IMR-90 (cell line): ENCODE measurements around the gene FADS6. TPM values are rescaled to one million over a fixed set of nuclear protein-coding genes. Genes with fewer than 3 reads are reported as not detected.

Experiments used
- ATAC-seq: fragments of 200-7000 bp; cut with Tn5 transposase; 2 replicates; pipeline ENCODE4 v1.9.1; 2020; ENCODE audit warnings: low read depth, mild to moderate bottlenecking, moderate library complexity
- BruUV-seq: library from RNA; stranded (reverse); fragments of 400-500 nt; replicated peaks from 2 replicates; lab custom pipeline; 2021; lab: Mats Ljungman, UMichigan
- CTCF ChIA-PET: fragments of 300-600 bp; formaldehyde crosslinking; extraction: SDS; loops from one replicate; lab custom pipeline; 2021; ENCODE audit warnings: antibody characterized with exemption; lab: Yijun Ruan, JAX
- POLR2A ChIA-PET: fragments of 300-600 bp; sonication (Branson Sonifier 250); formaldehyde crosslinking; loops from one replicate; lab custom pipeline; 2022; ENCODE audit warnings: antibody characterized with exemption; ENCODE audit not compliant: unreplicated experiment; lab: Charles Lee
- DNase-seq: peaks from one replicate; pipeline ENCODE4 v3.0.0; 2013
- H2AFZ ChIP-seq: replicated peaks from 2 replicates; pipeline ENCODE3; 2013; ENCODE audit warnings: low read length, mild to moderate bottlenecking; ENCODE audit not compliant: poor library complexity
- H2AK5ac ChIP-seq: 2 replicates; pipeline ENCODE4 v1.6.1; 2013; ENCODE audit warnings: low read depth, low read length, inconsistent platforms
- H2AK9ac ChIP-seq: replicated peaks from 2 replicates; pipeline ENCODE3; 2013; ENCODE audit warnings: mild to moderate bottlenecking, low read depth, low read length, moderate library complexity; ENCODE audit not compliant: poor library complexity
- H2BK120ac ChIP-seq: 2 replicates; pipeline ENCODE4 v1.6.1; 2013; ENCODE audit warnings: low read depth, low read length, inconsistent platforms
- H2BK15ac ChIP-seq: 3 replicates; pipeline ENCODE4 v1.6.1; 2013; ENCODE audit warnings: low read depth, low read length, inconsistent platforms
- H2BK20ac ChIP-seq: 2 replicates; pipeline ENCODE4 v1.6.1; 2013; ENCODE audit warnings: low read depth, mild to moderate bottlenecking, inconsistent platforms, low read length, moderate library complexity
- H2BK5ac ChIP-seq: 2 replicates; pipeline ENCODE4 v1.6.1; 2013; ENCODE audit warnings: mild to moderate bottlenecking, low read depth, low read length, inconsistent platforms; ENCODE audit not compliant: poor library complexity, severe bottlenecking
- H3K14ac ChIP-seq: replicated peaks from 2 replicates; pipeline ENCODE4 v1.6.1; 2013; ENCODE audit warnings: low read depth, low read length, inconsistent platforms
- H3K18ac ChIP-seq: 2 replicates; pipeline ENCODE4 v1.6.1; 2013; ENCODE audit warnings: low read depth, low read length, control low read depth
- H3K23ac ChIP-seq: 2 replicates; pipeline ENCODE4 v1.6.1; 2013; ENCODE audit warnings: low read depth, low read length, inconsistent platforms
- H3K27ac ChIP-seq: 2 replicates; pipeline ENCODE4 v1.5.1; 2013; ENCODE audit warnings: mild to moderate bottlenecking, control low read depth, low read length; ENCODE audit not compliant: insufficient read depth
- H3K27me3 ChIP-seq: 2 replicates; pipeline ENCODE4 v1.6.1; 2013; ENCODE audit warnings: low read length; ENCODE audit not compliant: control insufficient read depth, insufficient read depth
- H3K36me3 ChIP-seq: 2 replicates; pipeline ENCODE4 v1.6.1; 2013; ENCODE audit warnings: low read length, mixed read lengths; ENCODE audit not compliant: control insufficient read depth, insufficient read depth
- H3K4ac ChIP-seq: 2 replicates; pipeline ENCODE4 v1.6.1; 2013; ENCODE audit warnings: low read depth, low read length, inconsistent platforms
- H3K4me1 ChIP-seq: 2 replicates; pipeline ENCODE4 v1.6.1; 2013; ENCODE audit warnings: low read length, mixed read lengths; ENCODE audit not compliant: control insufficient read depth, insufficient read depth
- H3K4me2 ChIP-seq: 2 replicates; pipeline ENCODE4 v1.6.1; 2013; ENCODE audit warnings: low read depth, mild to moderate bottlenecking, control low read depth, low read length, moderate library complexity
- H3K4me3 ChIP-seq: 2 replicates; pipeline ENCODE4 v1.5.1; 2013; ENCODE audit warnings: low read depth, mild to moderate bottlenecking, control low read depth, low read length, moderate library complexity; ENCODE audit not compliant: insufficient read depth
- H3K56ac ChIP-seq: 2 replicates; pipeline ENCODE4 v1.6.1; 2013; ENCODE audit warnings: low read length, inconsistent platforms; ENCODE audit not compliant: insufficient read depth; ENCODE audit errors: extremely low read depth
- H3K79me1 ChIP-seq, 2 experiments: 2 replicates each; pipeline ENCODE4 v1.6.1; 2013; ENCODE audit warnings: low read length in 2 of 2, inconsistent platforms in 1 of 2, low read depth in 1 of 2
- H3K9ac ChIP-seq: 2 replicates; pipeline ENCODE4 v1.6.1; 2013; ENCODE audit warnings: low read depth, low read length, control low read depth
- H3K9me1 ChIP-seq: 2 replicates; pipeline ENCODE4 v1.6.1; 2013; ENCODE audit warnings: low read length, inconsistent platforms; ENCODE audit not compliant: insufficient read depth
- H3K9me3 ChIP-seq: 2 replicates; pipeline ENCODE4 v1.6.1; 2013; ENCODE audit warnings: low read length; ENCODE audit not compliant: control insufficient read depth, insufficient read depth
- H4K20me1 ChIP-seq: 2 replicates; pipeline ENCODE4 v1.6.1; 2013; ENCODE audit warnings: low read length, inconsistent platforms; ENCODE audit not compliant: insufficient read depth
- H4K5ac ChIP-seq: 2 replicates; pipeline ENCODE4 v1.6.1; 2013; ENCODE audit warnings: mild to moderate bottlenecking, low read depth, low read length, control low read depth
- H4K8ac ChIP-seq, 2 experiments: 2 replicates each; pipeline ENCODE4 v1.6.1; 2013; ENCODE audit warnings: low read depth in 2 of 2, low read length in 2 of 2, control low read depth in 1 of 2, inconsistent platforms in 1 of 2
- H4K91ac ChIP-seq: 2 replicates; pipeline ENCODE4 v1.6.1; 2013; ENCODE audit warnings: low read depth, low read length, inconsistent platforms; ENCODE audit not compliant: insufficient read depth
- BHLHE40 ChIP-seq: fragments of 150-350 bp; IDR thresholded peaks from 2 replicates; pipeline ENCODE4 v1.6.1; 2016; ENCODE audit warnings: mild to moderate bottlenecking, low read depth, low read length
- CHD1 ChIP-seq: IDR thresholded peaks from 2 replicates; pipeline ENCODE4 v1.6.1; 2012; ENCODE audit warnings: low read depth, low read length, improper control_type of control experiment
- CTCF ChIP-seq: conservative IDR thresholded peaks from 2 replicates; pipeline ENCODE4 v1.5.1; 2012; ENCODE audit warnings: mild to moderate bottlenecking, low read depth, low read length, improper control_type of control experiment
- FOS ChIP-seq: fragments of 150-350 bp; IDR thresholded peaks from 2 replicates; pipeline ENCODE4 v1.6.1; 2016; ENCODE audit warnings: low read depth, low read length
- MAFK ChIP-seq: IDR thresholded peaks from 2 replicates; pipeline ENCODE4 v1.6.1; 2012; ENCODE audit warnings: low read depth, low read length, improper control_type of control experiment
- MXI1 ChIP-seq: IDR thresholded peaks from 2 replicates; pipeline ENCODE4 v1.6.1; 2012; ENCODE audit warnings: low read depth, mild to moderate bottlenecking, low read length, moderate library complexity, borderline replicate concordance
- NFE2L2 ChIP-seq: fragments of 150-350 bp; IDR thresholded peaks from 2 replicates; pipeline ENCODE4 v1.6.1; 2016; ENCODE audit warnings: low read depth, mild to moderate bottlenecking, low read length
- POLR2A ChIP-seq: IDR thresholded peaks from 2 replicates; pipeline ENCODE4 v1.6.1; 2012; ENCODE audit warnings: mild to moderate bottlenecking, low read depth, low read length
- RAD21 ChIP-seq: IDR thresholded peaks from 2 replicates; pipeline ENCODE4 v1.6.1; 2012; ENCODE audit warnings: low read length, improper control_type of control experiment
- WGBS, 2 experiments: methylation state at CpG; one replicate each; pipeline versions ENCODE4 v1.1.5 to v1.1.7; 2013; ENCODE audit warnings: missing lambda C conversion rate in 2 of 2; ENCODE audit not compliant: insufficient read length in 1 of 2; ENCODE audit errors: extremely low coverage in 2 of 2; 5-methylcytosine and 5-hydroxymethylcytosine counted together
- dilution Hi-C: fragments of 300-500 bp; cut with HindIII; formaldehyde crosslinking; loops from one replicate; pipeline ENCODE4 v1.14.3; 2018; ENCODE audit warnings: low sequenced_read_pairs; ENCODE audit not compliant: unreplicated experiment
- in situ Hi-C: fragments of 300-500 bp; cut with MboI; formaldehyde crosslinking; loops from 3 replicates; pipeline ENCODE4 v1.14.3; 2019; ENCODE audit warnings: low sequenced_read_pairs, inconsistent platforms, mixed read lengths
- intact Hi-C: fragments of 100-400 bp; cut with micrococcal nuclease; formaldehyde crosslinking; loops from 2 replicates; pipeline ENCODE4 v1.10.0; 2022
- polyA plus RNA-seq, 3 experiments: library from polyadenylated mRNA; depleted of rRNA; stranded (reverse); fragments of >200 nt; gene quantifications; 2 replicates each; pipeline ENCODE4 v1.2.3, GENCODE V29; 2012; ENCODE audit warnings: low replicate concordance in 1 of 3
- total RNA-seq: library from RNA; depleted of rRNA; stranded (reverse); fragments of >200 nt; gene quantifications from 2 replicates; pipeline ENCODE4 v1.2.3, GENCODE V29; 2012
- TF ChIP-seq, protein P1 (sequence below): fragments of 150-350 bp; IDR thresholded peaks from 2 replicates; pipeline ENCODE4 v1.6.1; 2017; ENCODE audit warnings: mild to moderate bottlenecking, antibody characterized with exemption, low read length, low read depth

Gene FADS6
- total and polyA plus RNA-seq, 2 of the 4 experiments (the other 2 are of a cell fraction), result not detected

GRCh38 chr17:74832421-74832820 is 61.0 kb downstream of the FADS6 start:
- Histone ChIP-seq H2BK120ac (no peak overlapping the region), H3K4me1 (peaks cover 4% of the 10 kb centered on the region), H3K9me3 (no peaks in the 10 kb centered on the region), H4K20me1 (no peaks in the 10 kb centered on the region; the same call in 1 of the 2 replicates), H3K56ac (no peak overlapping the region), H3K27ac (no peak overlapping the region), H3K79me1 (no peaks in the 10 kb centered on the region), H3K36me3 (peaks cover 13% of the 10 kb centered on the region), H2AFZ (no peak overlapping the region), H3K4me3 (no peak overlapping the region), H3K4ac (no peak overlapping the region), H2BK5ac (no peak overlapping the region), H3K23ac (no peak overlapping the region), H3K9ac (no peak overlapping the region), H4K8ac (no peak overlapping the region), H2AK9ac (no peak overlapping the region), H2AK5ac (no peak overlapping the region), H3K9me1 (peaks cover 4% of the 10 kb centered on the region; the same call in 1 of the 2 replicates), H3K27me3 (no peaks in the 10 kb centered on the region), H4K91ac (no peak overlapping the region), H2BK20ac (no peak overlapping the region), H2BK15ac (no peak overlapping the region), H4K5ac (no peak overlapping the region), H3K18ac (no peak overlapping the region), H3K14ac (no peak overlapping the region), H3K4me2 (no peak overlapping the region)
- dilution Hi-C loops, result no loop called here
- in situ Hi-C loops, result no loop called here
- intact Hi-C loops, result no loop called here
- WGBS, 2 experiments, result 80% methylated on average over 4 of the region's 9 CpGs; no CpG with 5 or more reads in 1 of the 2 experiments
- no peak for DNase-seq
- ChIA-PET CTCF (no interaction called here), POLR2A (no interaction called here)
- no peak for ATAC-seq
- no TSS peak for BruUV-seq
- no peak for TF ChIP-seq MAFK
- no peak for TF ChIP-seq RAD21
- TF ChIP-seq CTCF, result no peak
- TF ChIP-seq BHLHE40, result no peak
- TF ChIP-seq POLR2A, result no peak
- TF ChIP-seq, protein P1, sequence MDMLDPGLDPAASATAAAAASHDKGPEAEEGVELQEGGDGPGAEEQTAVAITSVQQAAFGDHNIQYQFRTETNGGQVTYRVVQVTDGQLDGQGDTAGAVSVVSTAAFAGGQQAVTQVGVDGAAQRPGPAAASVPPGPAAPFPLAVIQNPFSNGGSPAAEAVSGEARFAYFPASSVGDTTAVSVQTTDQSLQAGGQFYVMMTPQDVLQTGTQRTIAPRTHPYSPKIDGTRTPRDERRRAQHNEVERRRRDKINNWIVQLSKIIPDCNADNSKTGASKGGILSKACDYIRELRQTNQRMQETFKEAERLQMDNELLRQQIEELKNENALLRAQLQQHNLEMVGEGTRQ, result no peak
- TF ChIP-seq MXI1, result no peak
- TF ChIP-seq FOS, result no peak
- TF ChIP-seq NFE2L2, result no peak
- TF ChIP-seq CHD1, result no peak
